Upper lobe of left lung (tissue), 4 donors: ENCODE measurements around the gene LPIN1.

ENCODE experiments used
- CTCF ChIP-seq, 6 experiments: fragments of 450-650 bp in 4 of 6; fragments of 200-600 bp in 2 of 6; sonication (generic) in 2 of 6; IDR thresholded peaks; one replicate each; pipeline ENCODE4 v1.5.1; 2016 to 2019; ENCODE audit warnings: antibody characterized with exemption in 6 of 6
- EP300 ChIP-seq, 4 donors: sonication (generic); formaldehyde crosslinking; IDR thresholded peaks; one replicate each; pipeline ENCODE4 v1.5.1; 2017; ENCODE audit warnings: antibody characterized with exemption in 4 of 4, control low read depth in 2 of 4

DNA sequence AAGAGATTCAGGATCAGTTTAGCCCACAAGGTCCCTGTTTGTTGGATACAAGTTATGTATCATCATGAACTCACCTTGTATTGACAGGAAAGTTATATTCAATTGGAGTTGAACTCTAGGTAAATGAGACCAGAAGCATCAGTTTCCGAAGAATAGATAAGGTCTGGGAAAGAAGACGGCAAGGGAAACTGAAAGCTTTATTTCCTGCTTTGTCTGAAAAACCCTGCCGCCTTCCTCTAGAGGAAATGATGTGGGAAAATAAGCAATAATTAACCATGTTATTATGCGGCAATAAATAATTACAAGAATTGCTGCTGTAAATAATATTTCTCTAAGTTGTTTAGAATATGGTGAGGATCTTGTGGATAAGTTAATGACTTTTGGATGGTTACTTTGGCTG, 32.0 kb downstream of the LPIN1 start:
- TF ChIP-seq EP300 (IDR thresholded peaks at IDR 0.05) (no peak), CTCF (IDR thresholded peaks at IDR 0.05) (no peak)
